HG02763 (cell line): ENCODE results near the gene HSD11B2.

Experiments
- ATAC-seq: cut with Tn5 transposase; IDR thresholded peaks from one replicate; pipeline ENCODE4 v1.9.1; 2021; ENCODE audit warnings: mild to moderate bottlenecking, moderate library complexity; ENCODE audit not compliant: unreplicated experiment

The HSD11B2 gene

GRCh38 chr16:67448580-67448979 is 17.7 kb downstream of the HSD11B2 start:
- no peak for ATAC-seq

GRCh38 chr16:67449336-67449735 is 18.4 kb downstream of the HSD11B2 start:
- ATAC-seq: no peak

GRCh38 chr16:67449739-67450138 is 18.8 kb downstream of the HSD11B2 start:
- ATAC-seq: no peak

GRCh38 chr16:67451061-67451703 is 20.3 kb downstream of the HSD11B2 start:
- ATAC-seq: no peak

GRCh38 chr16:67451704-67452435 is 20.9 kb downstream of the HSD11B2 start:
- no peak for ATAC-seq

GRCh38 chr16:67454104-67454503 is 23.2 kb downstream of the HSD11B2 start:
- no peak for ATAC-seq

GRCh38 chr16:67454852-67455251 is 23.9 kb downstream of the HSD11B2 start:
- no peak for ATAC-seq

- ATAC-seq: no peak
Measured at GRCh38 chr16:67456391-67457081, 25.6 kb downstream of the HSD11B2 start.

- ATAC-seq: no peak
Measured at GRCh38 chr16:67457611-67458010, 26.7 kb downstream of the HSD11B2 start.

GRCh38 chr16:67458121-67458641 is 27.3 kb downstream of the HSD11B2 start:
- no peak for ATAC-seq

GRCh38 chr16:67459066-67459860 is 28.3 kb downstream of the HSD11B2 start:
- no peak for ATAC-seq

GRCh38 chr16:67459861-67460150 is 28.9 kb downstream of the HSD11B2 start:
- ATAC-seq: no peak

- no peak for ATAC-seq
Measured at GRCh38 chr16:67460168-67460567, 29.2 kb downstream of the HSD11B2 start.

- ATAC-seq: no peak
Measured at GRCh38 chr16:67460961-67461360, 30.0 kb downstream of the HSD11B2 start.

GRCh38 chr16:67461600-67462278 is 30.8 kb downstream of the HSD11B2 start:
- no peak for ATAC-seq

- ATAC-seq: no peak
Measured at GRCh38 chr16:67462279-67462655, 31.3 kb downstream of the HSD11B2 start.

GRCh38 chr16:67463059-67463458 is 32.1 kb downstream of the HSD11B2 start:
- no peak for ATAC-seq

GRCh38 chr16:67463691-67464090 is 32.8 kb downstream of the HSD11B2 start:
- no peak for ATAC-seq

- ATAC-seq: no peak
Measured at GRCh38 chr16:67464565-67464964, 33.6 kb downstream of the HSD11B2 start.

GRCh38 chr16:67466581-67466980 is 35.7 kb downstream of the HSD11B2 start:
- no peak for ATAC-seq

- ATAC-seq: no peak
Measured at GRCh38 chr16:67468731-67469130, 37.8 kb downstream of the HSD11B2 start.
